DND-41 (cell line): ENCODE data around the gene NOXA1.

Experiments used
- CTCF ChIP-seq: IDR thresholded peaks from 2 replicates; pipeline ENCODE4 v1.5.1; 2012; ENCODE audit warnings: borderline replicate concordance, low read length, moderate library complexity, mild to moderate bottlenecking; ENCODE audit not compliant: poor library complexity, severe bottlenecking; ENCODE audit errors: extremely low read depth
- EZH2 ChIP-seq: IDR thresholded peaks from 3 replicates; pipeline ENCODE4 v1.6.1; 2012; ENCODE audit warnings: borderline replicate concordance, low read depth, mild to moderate bottlenecking, moderate library complexity, low read length, inconsistent platforms; ENCODE audit not compliant: severe bottlenecking

GRCh38 chr9:137467896-137468295, 44.7 kb downstream of the NOXA1 start:
- no peak for TF ChIP-seq CTCF
- TF ChIP-seq EZH2: no peak
